Stimulated activated naive B cell treated with anti-CD40 and anti-IgM and Interleukin-4, amounts not matched to agents 10 μg/mL and 1 μg/mL and 100 μg/mL, for 72 hours (primary cell): ENCODE measurements around the gene IGFBP5.

Experiments
- ATAC-seq, 2 donors: fragments of 150-1000 bp; cut with Tn5 transposase; replicated peaks; 2 replicates each; pipeline ENCODE4 v1.10.0; 2021; ENCODE audit warnings: moderate library complexity in 1 of 2
- DNase-seq: peaks from one replicate; pipeline ENCODE4 v3.0.0; 2021
- H3K27ac Mint-ChIP-seq: one replicate; pipeline ENCODE4 v1.8.0; 2022; ENCODE audit warnings: mild to moderate bottlenecking, mixed read lengths
- H3K27me3 Mint-ChIP-seq, 2 donors: one replicate each; pipeline ENCODE4 v1.8.0; 2022; ENCODE audit warnings: mixed read lengths in 2 of 2
- H3K36me3 Mint-ChIP-seq, 2 donors: one replicate each; pipeline ENCODE4 v1.8.0; 2022; ENCODE audit warnings: mixed read lengths in 2 of 2, mild to moderate bottlenecking in 1 of 2
- H3K4me1 Mint-ChIP-seq, 2 donors: one replicate each; pipeline ENCODE4 v1.8.0; 2022; ENCODE audit warnings: mixed read lengths in 2 of 2, mild to moderate bottlenecking in 1 of 2
- H3K4me3 Mint-ChIP-seq, 2 donors: one replicate each; pipeline ENCODE4 v1.8.0; 2022; ENCODE audit warnings: mild to moderate bottlenecking in 2 of 2, mixed read lengths in 2 of 2, moderate library complexity in 1 of 2
- H3K9me3 Mint-ChIP-seq, 2 donors: one replicate each; pipeline ENCODE4 v1.8.0; 2022; ENCODE audit warnings: mixed read lengths in 2 of 2, mild to moderate bottlenecking in 1 of 2

The IGFBP5 gene

DNA sequence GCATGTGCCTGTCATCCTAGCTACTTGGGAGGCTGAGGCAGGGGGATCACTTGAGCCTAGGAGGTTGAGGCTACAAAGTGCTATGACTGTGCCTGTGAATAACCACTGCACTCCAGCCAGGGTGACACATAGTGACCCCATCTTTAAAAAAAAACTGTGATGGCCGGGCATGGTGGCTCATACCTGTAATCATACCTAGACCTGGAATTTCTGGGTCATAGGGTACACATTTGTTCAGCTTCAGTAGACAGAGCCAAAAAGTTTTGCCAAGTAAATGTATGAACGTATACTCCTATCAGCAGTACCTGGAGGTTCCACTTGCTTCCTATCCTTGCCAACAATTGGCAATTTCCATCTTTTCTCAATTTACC lies 68.5 kb downstream of the IGFBP5 start:
- Mint-ChIP-seq H3K4me3 (no peak overlapping the region), H3K27ac (no peak overlapping the region), H3K4me1 (no peaks in the 10 kb centered on the region), H3K27me3 (peaks cover 18 to 39% of the 10 kb centered on the region in 2 donors), H3K36me3 (no peaks in the 10 kb centered on the region), H3K9me3 (no peaks in the 10 kb centered on the region)
- DNase-seq (no peak), ATAC-seq (no peak)

DNA sequence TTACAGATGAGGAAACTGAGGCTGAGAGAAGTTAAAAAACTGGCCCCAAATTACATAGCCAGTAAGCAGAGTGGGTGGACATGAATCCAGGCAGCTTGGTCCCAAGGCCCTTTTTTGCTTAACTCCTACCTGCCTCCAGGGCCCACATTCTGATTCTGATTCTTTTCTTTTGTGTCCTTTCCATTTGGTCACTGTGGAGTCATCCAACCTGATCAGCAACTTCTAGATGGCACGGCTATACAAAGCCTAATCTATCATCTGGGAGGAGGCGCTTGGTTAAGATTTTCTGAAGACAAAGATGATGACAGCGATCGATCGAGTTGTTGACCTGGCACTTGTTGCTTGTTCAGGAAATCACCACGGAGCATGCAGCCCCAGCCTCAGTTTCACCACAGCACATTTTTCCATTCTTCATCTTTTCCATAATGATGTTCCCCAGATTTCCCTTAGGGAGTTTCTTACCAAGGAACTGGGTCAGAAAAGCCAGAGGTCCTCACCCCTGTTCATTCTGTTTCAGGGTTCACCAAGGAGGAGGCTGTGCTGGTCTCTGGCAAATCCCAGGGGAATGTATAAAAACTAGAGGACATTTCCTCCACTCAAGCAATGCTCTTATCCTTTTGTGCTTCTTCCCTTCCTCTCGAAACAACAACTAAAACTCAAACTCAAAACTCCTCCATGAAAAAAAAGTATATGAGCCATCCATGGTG lies 69.0 kb downstream of the IGFBP5 start:
- H3K9me3 Mint-ChIP-seq: no peaks in the 10 kb centered on the region
- H3K4me1 Mint-ChIP-seq: no peaks in the 10 kb centered on the region
- no peak for DNase-seq
- H3K27me3 Mint-ChIP-seq: peaks cover 12 to 33% of the 10 kb centered on the region in 2 donors
- no peaks in the 10 kb centered on the region for H3K36me3 Mint-ChIP-seq
- ATAC-seq: no peak
- no peak overlapping the region for H3K4me3 Mint-ChIP-seq
- H3K27ac Mint-ChIP-seq: no peak overlapping the region

DNA sequence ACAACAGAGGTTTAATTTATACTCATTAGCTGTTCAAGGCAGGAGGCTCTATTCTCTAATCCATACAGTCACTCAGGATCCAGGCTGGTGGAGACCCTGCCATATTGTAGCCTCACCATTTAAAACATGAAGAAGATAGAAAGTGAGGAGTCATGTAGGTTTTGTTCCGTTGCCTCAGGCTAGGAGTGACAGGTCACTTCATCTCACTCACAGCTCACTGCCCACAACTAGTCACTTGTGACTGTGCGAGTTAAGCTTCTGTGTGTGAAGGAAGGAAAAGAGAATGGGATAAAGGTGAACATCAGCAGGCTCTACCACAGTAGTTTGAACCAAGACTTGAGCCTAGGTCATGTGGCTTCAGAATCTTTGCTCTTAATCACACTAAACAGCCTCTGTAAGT lies 71.1 kb downstream of the IGFBP5 start:
- H3K4me1 Mint-ChIP-seq: no peaks in the 10 kb centered on the region
- H3K27me3 Mint-ChIP-seq: peaks cover 8 to 20% of the 10 kb centered on the region in 2 donors
- no peak overlapping the region for H3K4me3 Mint-ChIP-seq
- no peaks in the 10 kb centered on the region for H3K36me3 Mint-ChIP-seq
- no peak for ATAC-seq
- no peak overlapping the region for H3K27ac Mint-ChIP-seq
- no peak for DNase-seq
- H3K9me3 Mint-ChIP-seq: no peaks in the 10 kb centered on the region

DNA sequence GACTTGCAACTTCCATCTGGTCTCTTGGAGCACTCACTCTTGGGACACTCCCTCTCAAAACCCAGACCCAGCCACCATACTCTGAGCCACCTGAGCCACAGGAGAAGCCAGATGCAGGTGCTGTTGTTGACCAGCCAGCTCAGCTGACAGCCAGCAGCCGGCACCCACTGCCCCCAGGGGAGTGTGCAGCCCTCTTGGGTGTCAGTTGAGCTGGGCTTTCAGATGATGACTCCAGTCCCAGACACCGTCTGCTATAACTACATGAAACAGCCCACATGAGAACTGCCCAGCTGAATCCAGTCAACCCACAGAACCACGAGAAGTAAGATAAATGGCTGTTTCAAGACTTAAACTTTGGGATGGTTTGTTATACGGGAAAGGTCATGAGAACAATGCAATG lies 72.8 kb downstream of the IGFBP5 start:
- no peak for ATAC-seq
- no peaks in the 10 kb centered on the region for H3K36me3 Mint-ChIP-seq
- H3K27me3 Mint-ChIP-seq: peaks cover 8 to 11% of the 10 kb centered on the region in 2 donors
- no peak overlapping the region for H3K27ac Mint-ChIP-seq
- H3K4me1 Mint-ChIP-seq: no peaks in the 10 kb centered on the region
- H3K9me3 Mint-ChIP-seq: no peaks in the 10 kb centered on the region
- DNase-seq: no peak
- H3K4me3 Mint-ChIP-seq: no peak overlapping the region
